H9 (cell line): ENCODE results near the gene NACC2. TPM values are rescaled to one million over a fixed set of nuclear protein-coding genes. Genes with fewer than 3 reads are reported as not detected.

Experiments used
- DNase-seq: peaks from one replicate; pipeline ENCODE4 v3.0.0-alpha.2; 2017
- H2AFZ ChIP-seq: one replicate; pipeline ENCODE4 v1.6.1; 2013; ENCODE audit warnings: mild to moderate bottlenecking, low read length, control low read depth, moderate library complexity
- H2AK5ac ChIP-seq: 2 replicates; pipeline ENCODE4 v1.6.1; 2013; ENCODE audit warnings: low read length, control low read depth, mixed read lengths; ENCODE audit not compliant: insufficient read length
- H2BK120ac ChIP-seq: one replicate; pipeline ENCODE4 v1.6.1; 2013; ENCODE audit warnings: low read depth, mild to moderate bottlenecking, low read length, control low read depth, inconsistent platforms; ENCODE audit not compliant: poor library complexity, severe bottlenecking
- H2BK12ac ChIP-seq: 2 replicates; pipeline ENCODE4 v1.6.1; 2013; ENCODE audit warnings: low read length, control low read depth, mixed read lengths, low read depth; ENCODE audit not compliant: insufficient read length
- H2BK15ac ChIP-seq: 2 replicates; pipeline ENCODE4 v1.6.1; 2013; ENCODE audit warnings: low read depth, low read length, control low read depth
- H2BK20ac ChIP-seq: one replicate; pipeline ENCODE4 v1.6.1; 2013; ENCODE audit warnings: low read depth, mild to moderate bottlenecking, low read length, control low read depth, inconsistent platforms; ENCODE audit not compliant: poor library complexity, severe bottlenecking
- H2BK5ac ChIP-seq: 2 replicates; pipeline ENCODE4 v1.6.1; 2013; ENCODE audit warnings: low read length, control low read depth, mixed read lengths; ENCODE audit not compliant: insufficient read length
- H3K14ac ChIP-seq: 2 replicates; pipeline ENCODE4 v1.6.1; 2013; ENCODE audit warnings: low read length, control low read depth; ENCODE audit not compliant: insufficient read depth
- H3K18ac ChIP-seq: 2 replicates; pipeline ENCODE4 v1.6.1; 2013; ENCODE audit warnings: low read depth, mild to moderate bottlenecking, mixed read lengths, low read length, control low read depth; ENCODE audit not compliant: insufficient read length
- H3K23ac ChIP-seq: 2 replicates; pipeline ENCODE4 v1.6.1; 2013; ENCODE audit warnings: low read length, control low read depth, mixed read lengths, low read depth; ENCODE audit not compliant: insufficient read length
- H3K23me2 ChIP-seq: 2 replicates; pipeline ENCODE4 v1.6.1; 2013; ENCODE audit warnings: low read depth, mild to moderate bottlenecking, mixed read lengths, low read length, control low read depth; ENCODE audit not compliant: insufficient read length, poor library complexity, severe bottlenecking
- H3K27ac ChIP-seq: 2 replicates; pipeline ENCODE4 v1.5.1; 2013; ENCODE audit warnings: low read length, control low read depth, mixed read lengths, low read depth; ENCODE audit not compliant: insufficient read length
- H3K27me3 ChIP-seq: 2 replicates; pipeline ENCODE4 v1.6.1; 2013; ENCODE audit warnings: low read length, control low read depth, inconsistent platforms; ENCODE audit not compliant: insufficient read depth
- H3K4ac ChIP-seq: 2 replicates; pipeline ENCODE4 v1.6.1; 2013; ENCODE audit warnings: low read depth, mild to moderate bottlenecking, control low read depth, inconsistent platforms, low read length, moderate library complexity
- H3K4me1 ChIP-seq: 2 replicates; pipeline ENCODE4 v1.6.1; 2013; ENCODE audit warnings: low read length, control low read depth, inconsistent platforms; ENCODE audit not compliant: insufficient read depth
- H3K4me2 ChIP-seq: 2 replicates; pipeline ENCODE4 v1.6.1; 2013; ENCODE audit warnings: low read length, control low read depth, mixed read lengths; ENCODE audit not compliant: insufficient read length, insufficient read depth
- H3K56ac ChIP-seq: 2 replicates; pipeline ENCODE4 v1.6.1; 2013; ENCODE audit warnings: low read depth, mild to moderate bottlenecking, mixed read lengths, low read length, control low read depth; ENCODE audit not compliant: insufficient read length
- H3K79me1 ChIP-seq: 2 replicates; pipeline ENCODE4 v1.6.1; 2013; ENCODE audit warnings: low read depth, mild to moderate bottlenecking, moderate library complexity, low read length, control low read depth, inconsistent platforms; ENCODE audit not compliant: insufficient read depth, poor library complexity, severe bottlenecking
- H3K79me2 ChIP-seq: 2 replicates; pipeline ENCODE4 v1.6.1; 2013; ENCODE audit warnings: low read length, control low read depth, inconsistent platforms; ENCODE audit not compliant: insufficient read depth
- H3K9ac ChIP-seq: 2 replicates; pipeline ENCODE4 v1.6.1; 2013; ENCODE audit warnings: low read length, control low read depth, mixed read lengths; ENCODE audit not compliant: insufficient read length; ENCODE audit errors: extremely low read depth
- H3K9me3 ChIP-seq: one replicate; pipeline ENCODE4 v1.6.1; 2013; ENCODE audit warnings: low read depth, low read length, inconsistent platforms; ENCODE audit not compliant: control insufficient read depth
- H3T11ph ChIP-seq: one replicate; pipeline ENCODE4 v1.6.1; 2013; ENCODE audit warnings: mild to moderate bottlenecking, low read length, control low read depth, inconsistent platforms
- H4K20me1 ChIP-seq: one replicate; pipeline ENCODE4 v1.6.1; 2013; ENCODE audit not compliant: control insufficient read depth, insufficient read length, insufficient read depth
- H4K5ac ChIP-seq: 2 replicates; pipeline ENCODE4 v1.6.1; 2013; ENCODE audit warnings: low read depth, mild to moderate bottlenecking, mixed read lengths, low read length, control low read depth; ENCODE audit not compliant: insufficient read length
- H4K8ac ChIP-seq: replicated peaks from 2 replicates; pipeline ENCODE4 v1.6.1; 2013; ENCODE audit warnings: low read length, control low read depth, mixed read lengths, low read depth; ENCODE audit not compliant: insufficient read length
- H4K91ac ChIP-seq: 2 replicates; pipeline ENCODE4 v1.6.1; 2013; ENCODE audit warnings: low read depth, mild to moderate bottlenecking, moderate library complexity, mixed read lengths, low read length, control low read depth; ENCODE audit not compliant: insufficient read length
- H3K27ac Mint-ChIP-seq, 3 experiments: 2 replicates in 2 of 3; 3 replicates in 1 of 3; pipeline ENCODE4 v1.8.0; 2020 to 2021; ENCODE audit warnings: mixed read lengths in 3 of 3, mild to moderate bottlenecking in 1 of 3, moderate library complexity in 1 of 3
- H3K27me3 Mint-ChIP-seq: 2 replicates; pipeline ENCODE4 v1.8.0; 2021; ENCODE audit warnings: low read depth, mild to moderate bottlenecking, moderate library complexity, mixed read lengths
- H3K36me3 Mint-ChIP-seq, 3 experiments: 2 replicates in 2 of 3; 3 replicates in 1 of 3; pipeline ENCODE4 v1.8.0; 2020 to 2021; ENCODE audit warnings: low read depth in 3 of 3, mixed read lengths in 3 of 3; ENCODE audit not compliant: insufficient read depth in 1 of 3
- H3K4me1 Mint-ChIP-seq, 2 experiments: 2 replicates each; pipeline ENCODE4 v1.8.0; 2020; ENCODE audit warnings: mixed read lengths in 2 of 2
- H3K4me3 Mint-ChIP-seq, 2 experiments: 2 replicates in 1 of 2; 3 replicates in 1 of 2; pipeline ENCODE4 v1.8.0; 2020 to 2021; ENCODE audit warnings: mild to moderate bottlenecking in 2 of 2, mixed read lengths in 2 of 2, moderate library complexity in 1 of 2
- H3K9me3 Mint-ChIP-seq, 2 experiments: 2 replicates in 1 of 2; 3 replicates in 1 of 2; pipeline ENCODE4 v1.8.0; 2020; ENCODE audit warnings: mild to moderate bottlenecking in 2 of 2, mixed read lengths in 2 of 2, moderate library complexity in 1 of 2
- WGBS: extraction: QIAGEN DNeasy Blood & Tissue Kit; methylation state at CpG from one replicate; pipeline ENCODE4 v1.1.7; 2013; ENCODE audit warnings: missing lambda C conversion rate, low lambda C conversion rate, mixed read lengths; ENCODE audit not compliant: insufficient read length; ENCODE audit errors: extremely low coverage; 5-methylcytosine and 5-hydroxymethylcytosine counted together
- total RNA-seq: library from RNA; stranded (reverse); gene quantifications from 2 replicates; pipeline ENCODE4 v1.2.1, GENCODE V29; 2021
- TF ChIP-seq, protein P1 (sequence below): fragments of 200-600 bp; sonication (generic); conservative IDR thresholded peaks from 3 replicates; pipeline ENCODE4 v1.8.0; 2021; ENCODE audit warnings: antibody characterized with exemption, mild to moderate bottlenecking

NACC2 gene
- total RNA-seq, 1 experiment from 2014 or later = 11.5 TPM

DNA sequence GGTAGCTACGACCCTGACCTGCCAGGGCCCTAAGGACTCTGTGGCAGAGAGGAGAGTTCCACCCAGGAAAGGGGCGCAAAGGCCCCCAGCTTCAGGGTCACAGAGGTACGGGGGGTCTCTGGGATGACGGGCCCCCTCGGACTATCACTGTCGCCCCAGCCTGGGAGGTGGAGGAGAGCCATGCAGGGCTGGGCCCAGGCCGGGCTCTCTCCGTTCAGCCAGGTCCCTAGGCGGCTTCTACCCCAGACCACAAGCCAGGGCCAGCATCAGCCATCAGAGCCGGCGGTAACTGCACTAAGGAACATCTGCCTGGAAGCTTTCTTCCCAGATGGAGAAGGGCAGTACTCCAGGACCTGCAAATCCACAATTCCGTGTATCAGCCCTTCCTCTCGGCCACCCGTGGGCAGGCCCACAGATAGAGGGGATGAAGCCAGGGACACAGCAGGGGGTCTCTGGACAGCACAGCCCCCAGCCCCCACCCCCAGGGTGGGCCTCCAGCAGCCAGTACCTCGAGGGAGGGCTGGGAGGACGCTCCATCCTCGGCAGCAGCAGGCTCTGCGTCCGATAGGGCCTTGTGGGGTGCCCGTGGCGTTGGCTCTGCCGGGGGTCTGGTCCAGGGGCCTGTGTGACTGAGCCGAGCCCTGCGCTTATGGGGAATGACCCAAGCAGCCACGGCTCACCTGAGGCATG is 38.4 kb downstream of the NACC2 start:
- Histone ChIP-seq H2AK5ac (no peak overlapping the region), H3K9me3 (no peaks in the 10 kb centered on the region), H2BK120ac (no peak overlapping the region), H3K27me3 (no peaks in the 10 kb centered on the region), H3K23me2 (no peaks in the 10 kb centered on the region), H2BK12ac (no peak overlapping the region), H3K9ac (no peak overlapping the region), H2AFZ (no peak overlapping the region), H3K27ac (no peak overlapping the region), H2BK15ac (no peak overlapping the region), H3K4me2 (no peak overlapping the region), H4K8ac (no peak overlapping the region), H3K79me2 (no peaks in the 10 kb centered on the region), H2BK20ac (no peak overlapping the region), H3K4ac (no peak overlapping the region), H3K23ac (no peak overlapping the region), H3K56ac (no peak overlapping the region), H2BK5ac (no peak overlapping the region), H4K91ac (no peak overlapping the region), H3T11ph (no peak overlapping the region), H3K4me1 (no peaks in the 10 kb centered on the region), H3K14ac (no peak overlapping the region), H3K18ac (no peak overlapping the region), H4K5ac (no peak overlapping the region), H4K20me1 (no peaks in the 10 kb centered on the region), H3K79me1 (no peaks in the 10 kb centered on the region)
- Mint-ChIP-seq H3K36me3 (no peaks in the 10 kb centered on the region; a peak in 1 of 7 replicates), H3K9me3 (no peaks in the 10 kb centered on the region), H3K4me1 (peaks cover 30 to 40% of the 10 kb centered on the region in 2 experiments), H3K4me3 (no peak overlapping the region; a peak in 1 of 5 replicates), H3K27ac (peak overlapping the region in 1 of 3 experiments; percentile 51; a peak in 1 of 7 replicates), H3K27me3 (no peaks in the 10 kb centered on the region)
- DNase-seq = no peak
- no CpG with 5 or more reads among the region's 25 CpGs for WGBS
- TF ChIP-seq, protein P1, sequence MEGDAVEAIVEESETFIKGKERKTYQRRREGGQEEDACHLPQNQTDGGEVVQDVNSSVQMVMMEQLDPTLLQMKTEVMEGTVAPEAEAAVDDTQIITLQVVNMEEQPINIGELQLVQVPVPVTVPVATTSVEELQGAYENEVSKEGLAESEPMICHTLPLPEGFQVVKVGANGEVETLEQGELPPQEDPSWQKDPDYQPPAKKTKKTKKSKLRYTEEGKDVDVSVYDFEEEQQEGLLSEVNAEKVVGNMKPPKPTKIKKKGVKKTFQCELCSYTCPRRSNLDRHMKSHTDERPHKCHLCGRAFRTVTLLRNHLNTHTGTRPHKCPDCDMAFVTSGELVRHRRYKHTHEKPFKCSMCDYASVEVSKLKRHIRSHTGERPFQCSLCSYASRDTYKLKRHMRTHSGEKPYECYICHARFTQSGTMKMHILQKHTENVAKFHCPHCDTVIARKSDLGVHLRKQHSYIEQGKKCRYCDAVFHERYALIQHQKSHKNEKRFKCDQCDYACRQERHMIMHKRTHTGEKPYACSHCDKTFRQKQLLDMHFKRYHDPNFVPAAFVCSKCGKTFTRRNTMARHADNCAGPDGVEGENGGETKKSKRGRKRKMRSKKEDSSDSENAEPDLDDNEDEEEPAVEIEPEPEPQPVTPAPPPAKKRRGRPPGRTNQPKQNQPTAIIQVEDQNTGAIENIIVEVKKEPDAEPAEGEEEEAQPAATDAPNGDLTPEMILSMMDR = no peak
